H9 (cell line): Measurements from ENCODE around the gene PNLIP. TPM values are rescaled to one million over a fixed set of nuclear protein-coding genes. Genes with fewer than 3 reads are reported as not detected.

Source experiments
- DNase-seq: peaks from one replicate; pipeline ENCODE4 v3.0.0-alpha.2; 2017
- H2AFZ ChIP-seq: one replicate; pipeline ENCODE4 v1.6.1; 2013; ENCODE audit warnings: mild to moderate bottlenecking, low read length, control low read depth, moderate library complexity
- H2AK5ac ChIP-seq: 2 replicates; pipeline ENCODE4 v1.6.1; 2013; ENCODE audit warnings: low read length, control low read depth, mixed read lengths; ENCODE audit not compliant: insufficient read length
- H2BK120ac ChIP-seq: one replicate; pipeline ENCODE4 v1.6.1; 2013; ENCODE audit warnings: low read depth, mild to moderate bottlenecking, low read length, control low read depth, inconsistent platforms; ENCODE audit not compliant: poor library complexity, severe bottlenecking
- H2BK12ac ChIP-seq: 2 replicates; pipeline ENCODE4 v1.6.1; 2013; ENCODE audit warnings: low read length, control low read depth, mixed read lengths, low read depth; ENCODE audit not compliant: insufficient read length
- H2BK15ac ChIP-seq: 2 replicates; pipeline ENCODE4 v1.6.1; 2013; ENCODE audit warnings: low read depth, low read length, control low read depth
- H2BK20ac ChIP-seq: one replicate; pipeline ENCODE4 v1.6.1; 2013; ENCODE audit warnings: low read depth, mild to moderate bottlenecking, low read length, control low read depth, inconsistent platforms; ENCODE audit not compliant: poor library complexity, severe bottlenecking
- H2BK5ac ChIP-seq: 2 replicates; pipeline ENCODE4 v1.6.1; 2013; ENCODE audit warnings: low read length, control low read depth, mixed read lengths; ENCODE audit not compliant: insufficient read length
- H3K14ac ChIP-seq: 2 replicates; pipeline ENCODE4 v1.6.1; 2013; ENCODE audit warnings: low read length, control low read depth; ENCODE audit not compliant: insufficient read depth
- H3K18ac ChIP-seq: 2 replicates; pipeline ENCODE4 v1.6.1; 2013; ENCODE audit warnings: low read depth, mild to moderate bottlenecking, mixed read lengths, low read length, control low read depth; ENCODE audit not compliant: insufficient read length
- H3K23ac ChIP-seq: 2 replicates; pipeline ENCODE4 v1.6.1; 2013; ENCODE audit warnings: low read length, control low read depth, mixed read lengths, low read depth; ENCODE audit not compliant: insufficient read length
- H3K23me2 ChIP-seq: 2 replicates; pipeline ENCODE4 v1.6.1; 2013; ENCODE audit warnings: low read depth, mild to moderate bottlenecking, mixed read lengths, low read length, control low read depth; ENCODE audit not compliant: insufficient read length, poor library complexity, severe bottlenecking
- H3K27ac ChIP-seq: 2 replicates; pipeline ENCODE4 v1.5.1; 2013; ENCODE audit warnings: low read length, control low read depth, mixed read lengths, low read depth; ENCODE audit not compliant: insufficient read length
- H3K27me3 ChIP-seq: 2 replicates; pipeline ENCODE4 v1.6.1; 2013; ENCODE audit warnings: low read length, control low read depth, inconsistent platforms; ENCODE audit not compliant: insufficient read depth
- H3K4ac ChIP-seq: 2 replicates; pipeline ENCODE4 v1.6.1; 2013; ENCODE audit warnings: low read depth, mild to moderate bottlenecking, control low read depth, inconsistent platforms, low read length, moderate library complexity
- H3K4me1 ChIP-seq: 2 replicates; pipeline ENCODE4 v1.6.1; 2013; ENCODE audit warnings: low read length, control low read depth, inconsistent platforms; ENCODE audit not compliant: insufficient read depth
- H3K4me2 ChIP-seq: 2 replicates; pipeline ENCODE4 v1.6.1; 2013; ENCODE audit warnings: low read length, control low read depth, mixed read lengths; ENCODE audit not compliant: insufficient read length, insufficient read depth
- H3K56ac ChIP-seq: 2 replicates; pipeline ENCODE4 v1.6.1; 2013; ENCODE audit warnings: low read depth, mild to moderate bottlenecking, mixed read lengths, low read length, control low read depth; ENCODE audit not compliant: insufficient read length
- H3K79me1 ChIP-seq: 2 replicates; pipeline ENCODE4 v1.6.1; 2013; ENCODE audit warnings: low read depth, mild to moderate bottlenecking, moderate library complexity, low read length, control low read depth, inconsistent platforms; ENCODE audit not compliant: insufficient read depth, poor library complexity, severe bottlenecking
- H3K79me2 ChIP-seq: 2 replicates; pipeline ENCODE4 v1.6.1; 2013; ENCODE audit warnings: low read length, control low read depth, inconsistent platforms; ENCODE audit not compliant: insufficient read depth
- H3K9ac ChIP-seq: 2 replicates; pipeline ENCODE4 v1.6.1; 2013; ENCODE audit warnings: low read length, control low read depth, mixed read lengths; ENCODE audit not compliant: insufficient read length; ENCODE audit errors: extremely low read depth
- H3K9me3 ChIP-seq: one replicate; pipeline ENCODE4 v1.6.1; 2013; ENCODE audit warnings: low read depth, low read length, inconsistent platforms; ENCODE audit not compliant: control insufficient read depth
- H3T11ph ChIP-seq: one replicate; pipeline ENCODE4 v1.6.1; 2013; ENCODE audit warnings: mild to moderate bottlenecking, low read length, control low read depth, inconsistent platforms
- H4K20me1 ChIP-seq: one replicate; pipeline ENCODE4 v1.6.1; 2013; ENCODE audit not compliant: control insufficient read depth, insufficient read length, insufficient read depth
- H4K5ac ChIP-seq: 2 replicates; pipeline ENCODE4 v1.6.1; 2013; ENCODE audit warnings: low read depth, mild to moderate bottlenecking, mixed read lengths, low read length, control low read depth; ENCODE audit not compliant: insufficient read length
- H4K8ac ChIP-seq: replicated peaks from 2 replicates; pipeline ENCODE4 v1.6.1; 2013; ENCODE audit warnings: low read length, control low read depth, mixed read lengths, low read depth; ENCODE audit not compliant: insufficient read length
- H4K91ac ChIP-seq: 2 replicates; pipeline ENCODE4 v1.6.1; 2013; ENCODE audit warnings: low read depth, mild to moderate bottlenecking, moderate library complexity, mixed read lengths, low read length, control low read depth; ENCODE audit not compliant: insufficient read length
- H3K27ac Mint-ChIP-seq, 3 experiments: 2 replicates in 2 of 3; 3 replicates in 1 of 3; pipeline ENCODE4 v1.8.0; 2020 to 2021; ENCODE audit warnings: mixed read lengths in 3 of 3, mild to moderate bottlenecking in 1 of 3, moderate library complexity in 1 of 3
- H3K27me3 Mint-ChIP-seq: 2 replicates; pipeline ENCODE4 v1.8.0; 2021; ENCODE audit warnings: low read depth, mild to moderate bottlenecking, moderate library complexity, mixed read lengths
- H3K36me3 Mint-ChIP-seq, 3 experiments: 2 replicates in 2 of 3; 3 replicates in 1 of 3; pipeline ENCODE4 v1.8.0; 2020 to 2021; ENCODE audit warnings: low read depth in 3 of 3, mixed read lengths in 3 of 3; ENCODE audit not compliant: insufficient read depth in 1 of 3
- H3K4me1 Mint-ChIP-seq, 2 experiments: 2 replicates each; pipeline ENCODE4 v1.8.0; 2020; ENCODE audit warnings: mixed read lengths in 2 of 2
- H3K4me3 Mint-ChIP-seq, 2 experiments: 2 replicates in 1 of 2; 3 replicates in 1 of 2; pipeline ENCODE4 v1.8.0; 2020 to 2021; ENCODE audit warnings: mild to moderate bottlenecking in 2 of 2, mixed read lengths in 2 of 2, moderate library complexity in 1 of 2
- H3K9me3 Mint-ChIP-seq, 2 experiments: 2 replicates in 1 of 2; 3 replicates in 1 of 2; pipeline ENCODE4 v1.8.0; 2020; ENCODE audit warnings: mild to moderate bottlenecking in 2 of 2, mixed read lengths in 2 of 2, moderate library complexity in 1 of 2
- CTCF ChIP-seq: fragments of 200-600 bp; sonication (generic); conservative IDR thresholded peaks from 3 replicates; pipeline ENCODE4 v1.8.0; 2021; ENCODE audit warnings: antibody characterized with exemption, mild to moderate bottlenecking
- total RNA-seq: library from RNA; stranded (reverse); gene quantifications from 2 replicates; pipeline ENCODE4 v1.2.1, GENCODE V29; 2021

The PNLIP gene
- total RNA-seq, 1 experiment from 2014 or later: not detected

GRCh38 chr10:116542007-116542677 lies 3.6 kb upstream of the PNLIP start:
- Histone ChIP-seq H3K79me1 (no peaks in the 10 kb centered on the region), H3K9me3 (no peaks in the 10 kb centered on the region), H4K91ac (no peak overlapping the region), H3K27me3 (no peaks in the 10 kb centered on the region), H2AFZ (no peak overlapping the region), H3K18ac (no peak overlapping the region), H4K8ac (no peak overlapping the region), H4K5ac (no peak overlapping the region), H2BK5ac (no peak overlapping the region), H4K20me1 (no peaks in the 10 kb centered on the region), H3K14ac (no peak overlapping the region), H2BK120ac (no peak overlapping the region), H3K23me2 (no peaks in the 10 kb centered on the region), H2BK20ac (no peak overlapping the region), H2AK5ac (no peak overlapping the region), H3T11ph (no peak overlapping the region), H3K4me1 (no peaks in the 10 kb centered on the region), H3K4ac (no peak overlapping the region), H2BK12ac (no peak overlapping the region), H3K79me2 (no peaks in the 10 kb centered on the region), H3K27ac (no peak overlapping the region), H3K9ac (no peak overlapping the region), H2BK15ac (no peak overlapping the region), H3K4me2 (no peak overlapping the region), H3K56ac (no peak overlapping the region), H3K23ac (no peak overlapping the region)
- H3K27me3 Mint-ChIP-seq: no peaks in the 10 kb centered on the region
- H3K27ac Mint-ChIP-seq: no peak overlapping the region
- TF ChIP-seq CTCF: no peak
- H3K9me3 Mint-ChIP-seq: peaks cover 6 to 8% of the 10 kb centered on the region in 2 experiments; a peak in 4 of 5 replicates
- no peak for DNase-seq
- peaks cover 12 to 13% of the 10 kb centered on the region in 2 experiments for H3K4me1 Mint-ChIP-seq
- H3K4me3 Mint-ChIP-seq: no peak overlapping the region
- peaks cover 3 to 14% (median 3%) of the 10 kb centered on the region in 3 experiments; a peak in 5 of 7 replicates for H3K36me3 Mint-ChIP-seq
